ENCODE measurements around the gene BBS5.

DNA sequence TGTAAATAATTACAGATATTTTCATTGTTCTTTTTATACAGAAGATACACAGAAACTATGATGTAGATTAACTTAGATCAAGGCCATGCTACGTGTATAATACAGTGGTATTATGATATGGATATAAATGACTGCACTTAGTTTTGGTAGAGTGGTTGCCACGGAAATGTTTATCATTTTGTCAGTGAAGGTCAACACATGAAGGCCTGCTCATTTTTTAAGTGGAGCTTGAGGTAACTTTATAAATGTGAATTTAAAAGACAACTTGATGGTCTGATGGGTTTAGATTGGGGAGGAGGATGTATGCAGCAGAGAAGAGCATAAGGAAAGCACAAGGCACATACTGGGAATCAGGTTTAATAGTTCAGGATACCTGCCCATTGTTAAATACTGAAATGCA lies 14.4 kb upstream of the BBS5 start:
- no peak for TF ChIP-seq TAF1 (IDR thresholded peaks at IDR 0.05; ENCODE audit: borderline replicate concordance, insufficient read depth, low read length)
- no peak for TF ChIP-seq POLR2AphosphoS5 (IDR thresholded peaks at IDR 0.05; ENCODE audit: low read depth, low read length)
- no peak for TF ChIP-seq FOXP2 (optimal IDR thresholded peaks at IDR 0.05; ENCODE audit: borderline replicate concordance, extremely low read depth, extremely low read length, insufficient read depth)
- TF ChIP-seq, protein P1, sequence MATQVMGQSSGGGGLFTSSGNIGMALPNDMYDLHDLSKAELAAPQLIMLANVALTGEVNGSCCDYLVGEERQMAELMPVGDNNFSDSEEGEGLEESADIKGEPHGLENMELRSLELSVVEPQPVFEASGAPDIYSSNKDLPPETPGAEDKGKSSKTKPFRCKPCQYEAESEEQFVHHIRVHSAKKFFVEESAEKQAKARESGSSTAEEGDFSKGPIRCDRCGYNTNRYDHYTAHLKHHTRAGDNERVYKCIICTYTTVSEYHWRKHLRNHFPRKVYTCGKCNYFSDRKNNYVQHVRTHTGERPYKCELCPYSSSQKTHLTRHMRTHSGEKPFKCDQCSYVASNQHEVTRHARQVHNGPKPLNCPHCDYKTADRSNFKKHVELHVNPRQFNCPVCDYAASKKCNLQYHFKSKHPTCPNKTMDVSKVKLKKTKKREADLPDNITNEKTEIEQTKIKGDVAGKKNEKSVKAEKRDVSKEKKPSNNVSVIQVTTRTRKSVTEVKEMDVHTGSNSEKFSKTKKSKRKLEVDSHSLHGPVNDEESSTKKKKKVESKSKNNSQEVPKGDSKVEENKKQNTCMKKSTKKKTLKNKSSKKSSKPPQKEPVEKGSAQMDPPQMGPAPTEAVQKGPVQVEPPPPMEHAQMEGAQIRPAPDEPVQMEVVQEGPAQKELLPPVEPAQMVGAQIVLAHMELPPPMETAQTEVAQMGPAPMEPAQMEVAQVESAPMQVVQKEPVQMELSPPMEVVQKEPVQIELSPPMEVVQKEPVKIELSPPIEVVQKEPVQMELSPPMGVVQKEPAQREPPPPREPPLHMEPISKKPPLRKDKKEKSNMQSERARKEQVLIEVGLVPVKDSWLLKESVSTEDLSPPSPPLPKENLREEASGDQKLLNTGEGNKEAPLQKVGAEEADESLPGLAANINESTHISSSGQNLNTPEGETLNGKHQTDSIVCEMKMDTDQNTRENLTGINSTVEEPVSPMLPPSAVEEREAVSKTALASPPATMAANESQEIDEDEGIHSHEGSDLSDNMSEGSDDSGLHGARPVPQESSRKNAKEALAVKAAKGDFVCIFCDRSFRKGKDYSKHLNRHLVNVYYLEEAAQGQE (IDR thresholded peaks at IDR 0.05; ENCODE audit: insufficient read depth in 1 of 2, low read depth in 2 of 2, low read length in 2 of 2) = no peak
